Embryonic facial prominence (tissue), 1 donor: ENCODE results near the gene HOXA7.

Experiments
- DNase-seq: peaks from one replicate; pipeline ENCODE4 v3.0.0-alpha.2; 2016; ENCODE audit errors: extremely low spot score

Gene HOXA7

DNA sequence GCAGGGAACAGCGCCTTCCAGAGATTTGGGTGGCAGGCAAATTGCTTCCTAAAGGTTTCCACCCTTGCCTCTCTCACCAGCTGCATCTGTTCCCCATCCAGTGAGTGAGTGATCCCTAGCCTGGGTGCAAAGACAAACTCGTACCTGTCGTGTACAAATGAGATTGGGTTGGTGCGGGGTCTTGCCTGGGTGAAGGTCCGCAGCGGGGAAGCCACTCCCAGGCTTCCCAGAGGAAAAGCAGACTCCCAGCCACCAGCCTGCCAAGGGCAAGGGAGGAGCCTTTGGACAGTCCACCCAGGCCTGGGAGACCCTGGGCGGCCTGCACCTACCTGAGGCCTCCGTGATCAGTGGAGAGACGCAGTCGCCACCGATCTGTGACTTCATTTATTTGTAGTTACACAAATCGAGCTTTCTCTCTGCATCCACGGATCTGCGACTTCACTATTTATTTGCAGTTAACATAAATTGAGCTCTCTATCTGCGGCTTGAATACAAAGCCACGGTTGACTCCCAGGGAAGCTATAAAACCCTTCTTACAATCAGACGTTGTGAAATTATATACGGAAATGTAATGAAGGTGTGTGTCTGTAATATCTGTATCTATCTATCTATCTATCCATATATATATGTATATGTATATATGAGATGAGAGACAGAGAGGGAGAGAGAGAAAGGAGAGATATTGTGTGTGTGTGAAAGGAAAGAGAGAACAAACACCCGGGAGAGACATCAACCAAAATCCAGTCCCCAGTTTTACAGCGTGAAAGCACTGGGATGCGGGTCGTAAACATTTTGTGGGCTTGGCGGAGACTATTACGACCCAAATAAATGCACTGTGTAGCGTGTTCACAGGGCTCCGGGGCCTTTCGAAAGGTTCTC is 3.0 kb upstream of the HOXA7 start:
- DNase-seq: no peak

DNA sequence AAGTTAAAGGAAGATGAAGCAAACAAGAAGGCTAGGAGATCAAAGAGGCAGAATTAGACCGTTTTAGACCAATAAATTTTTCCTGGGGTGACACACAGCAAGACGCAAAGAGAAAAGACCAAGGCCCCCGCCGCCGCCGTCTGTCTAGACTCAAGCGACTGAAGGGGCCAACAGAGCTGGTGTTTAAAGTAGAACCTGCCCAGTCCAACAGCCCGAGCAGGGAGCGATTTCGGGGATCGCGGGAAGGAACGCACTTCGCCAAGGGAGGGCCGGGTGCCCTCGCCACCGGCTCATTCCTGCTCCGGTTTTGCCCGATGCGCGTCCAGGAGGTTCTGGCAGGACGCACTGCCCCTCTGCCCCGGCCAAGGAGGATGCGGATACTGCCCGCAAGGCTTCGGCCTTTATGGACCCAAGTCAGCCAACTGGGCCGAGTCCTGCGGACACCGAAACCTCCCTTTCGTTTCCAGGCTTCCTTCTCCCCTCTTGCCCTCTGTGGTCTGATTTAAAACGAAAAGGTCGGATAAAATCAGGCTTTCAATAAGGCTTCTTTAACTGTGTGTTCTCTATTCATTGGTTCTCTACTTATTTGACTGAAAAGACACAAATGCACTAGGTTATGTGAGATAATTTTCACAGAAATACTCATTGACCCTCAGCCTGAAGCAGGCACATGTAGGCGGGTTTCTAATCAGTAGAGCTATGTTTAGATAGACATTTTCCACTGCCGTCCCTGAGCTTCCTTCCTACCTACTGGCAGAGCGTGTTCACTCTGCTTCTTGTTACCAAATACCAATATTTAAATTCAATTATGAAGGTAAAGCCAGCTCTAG is 2.2 kb upstream of the HOXA7 start:
- DNase-seq: no peak

DNA sequence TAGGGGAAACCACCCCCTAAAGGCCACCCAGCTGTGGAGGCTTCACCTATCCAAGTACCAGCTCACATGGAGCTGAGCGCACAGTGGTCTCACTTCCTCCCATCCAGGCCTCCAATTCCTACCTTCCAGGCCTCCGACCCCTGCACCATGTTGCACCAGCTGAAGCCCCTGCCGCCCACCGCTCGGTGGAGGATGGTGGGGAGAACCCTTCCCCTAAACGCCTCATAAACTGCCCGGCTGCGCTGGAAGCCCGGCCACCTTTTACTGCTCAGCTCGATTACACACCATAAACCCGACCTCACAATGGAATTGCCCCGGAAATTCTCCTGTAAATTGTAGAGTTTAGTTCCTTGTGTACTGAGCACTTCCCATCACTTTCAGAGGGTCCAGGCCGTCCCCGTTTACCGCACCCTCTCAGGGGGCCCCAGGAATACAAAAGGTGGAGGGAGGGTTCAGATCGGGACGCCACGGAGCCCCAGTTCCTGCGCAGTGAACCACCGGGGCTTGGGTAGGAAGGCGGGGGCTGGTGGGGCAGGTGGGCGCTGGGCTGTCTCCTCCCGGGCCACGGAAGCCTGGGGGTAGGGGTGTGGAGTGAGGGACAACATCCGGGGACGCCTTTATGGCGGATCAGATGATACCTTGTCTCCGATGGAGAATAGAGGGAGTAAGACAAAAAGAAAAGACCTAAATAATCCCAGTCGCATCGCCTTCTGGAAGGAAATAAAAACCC is 1.4 kb upstream of the HOXA7 start:
- DNase-seq: no peak

DNA sequence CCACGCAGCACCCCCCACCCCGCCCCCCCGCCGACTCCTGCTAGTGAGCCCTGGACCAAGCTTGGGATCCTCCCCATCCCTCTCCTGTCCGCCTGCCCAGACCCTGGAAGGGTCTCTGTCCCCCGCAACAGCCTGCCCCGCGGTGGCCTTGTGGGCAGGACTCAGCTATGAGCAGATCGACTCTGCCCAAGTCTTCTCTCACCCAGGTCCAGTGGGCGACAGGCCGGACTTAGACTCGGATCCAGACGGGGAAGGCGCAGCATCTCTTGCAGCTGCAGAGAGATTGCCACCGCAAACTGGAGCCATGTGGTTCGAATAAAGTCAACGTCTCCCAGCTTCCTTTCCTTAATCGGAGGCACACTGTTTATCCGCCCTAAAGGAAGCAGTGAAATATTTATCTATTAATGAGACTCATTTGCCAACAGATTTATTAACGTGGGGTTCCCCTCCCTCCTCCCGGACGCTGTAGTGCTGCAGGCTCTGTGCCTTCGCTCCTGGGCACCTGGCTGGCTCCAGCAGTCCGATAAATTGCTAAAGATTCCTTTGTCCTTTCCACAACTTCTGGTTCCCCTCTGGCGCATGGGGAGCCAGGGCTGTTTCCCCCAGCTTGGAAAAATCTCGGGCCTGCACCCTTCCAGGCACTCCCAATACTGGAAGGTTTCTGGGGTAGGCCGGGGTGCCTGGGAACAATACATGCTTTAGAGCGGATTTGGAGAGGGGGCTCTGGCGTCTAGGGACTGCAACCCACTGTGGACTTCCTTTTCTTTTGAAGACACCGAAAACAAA is 634 bp upstream of the HOXA7 start:
- DNase-seq: no peak

DNA sequence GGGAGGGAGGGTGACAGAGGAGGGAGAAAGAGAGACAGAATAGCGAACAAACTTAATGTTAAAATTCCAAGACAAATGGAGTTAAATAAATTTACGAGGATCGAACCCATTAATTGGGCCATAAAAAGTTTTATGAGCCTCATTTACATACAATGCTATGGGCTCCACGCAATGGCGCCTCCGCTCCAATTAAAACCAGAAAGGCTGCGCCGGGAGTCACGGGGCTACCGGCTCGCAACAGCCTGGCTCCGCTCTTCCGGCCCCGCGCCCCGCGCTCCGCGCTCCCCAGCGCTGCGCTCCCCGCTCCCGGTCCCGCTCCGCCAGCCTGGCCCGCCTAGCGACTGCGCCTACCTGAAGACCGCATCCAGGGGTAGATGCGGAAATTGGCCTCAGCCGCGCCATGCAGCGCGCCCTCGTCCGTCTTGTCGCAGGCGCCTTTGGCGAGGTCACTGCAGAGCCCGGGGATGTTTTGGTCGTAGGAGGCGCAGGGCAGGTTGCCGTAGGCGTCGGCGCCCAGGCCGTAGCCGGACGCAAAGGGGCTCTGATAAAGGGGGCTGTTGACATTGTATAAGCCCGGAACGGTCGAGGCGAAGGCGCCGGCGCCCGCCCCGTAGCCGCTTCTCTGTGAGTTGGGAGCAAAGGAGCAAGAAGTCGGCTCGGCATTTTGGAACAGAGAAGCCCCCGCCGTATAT is 513 bp downstream of the HOXA7 start:
- DNase-seq: no peak

DNA sequence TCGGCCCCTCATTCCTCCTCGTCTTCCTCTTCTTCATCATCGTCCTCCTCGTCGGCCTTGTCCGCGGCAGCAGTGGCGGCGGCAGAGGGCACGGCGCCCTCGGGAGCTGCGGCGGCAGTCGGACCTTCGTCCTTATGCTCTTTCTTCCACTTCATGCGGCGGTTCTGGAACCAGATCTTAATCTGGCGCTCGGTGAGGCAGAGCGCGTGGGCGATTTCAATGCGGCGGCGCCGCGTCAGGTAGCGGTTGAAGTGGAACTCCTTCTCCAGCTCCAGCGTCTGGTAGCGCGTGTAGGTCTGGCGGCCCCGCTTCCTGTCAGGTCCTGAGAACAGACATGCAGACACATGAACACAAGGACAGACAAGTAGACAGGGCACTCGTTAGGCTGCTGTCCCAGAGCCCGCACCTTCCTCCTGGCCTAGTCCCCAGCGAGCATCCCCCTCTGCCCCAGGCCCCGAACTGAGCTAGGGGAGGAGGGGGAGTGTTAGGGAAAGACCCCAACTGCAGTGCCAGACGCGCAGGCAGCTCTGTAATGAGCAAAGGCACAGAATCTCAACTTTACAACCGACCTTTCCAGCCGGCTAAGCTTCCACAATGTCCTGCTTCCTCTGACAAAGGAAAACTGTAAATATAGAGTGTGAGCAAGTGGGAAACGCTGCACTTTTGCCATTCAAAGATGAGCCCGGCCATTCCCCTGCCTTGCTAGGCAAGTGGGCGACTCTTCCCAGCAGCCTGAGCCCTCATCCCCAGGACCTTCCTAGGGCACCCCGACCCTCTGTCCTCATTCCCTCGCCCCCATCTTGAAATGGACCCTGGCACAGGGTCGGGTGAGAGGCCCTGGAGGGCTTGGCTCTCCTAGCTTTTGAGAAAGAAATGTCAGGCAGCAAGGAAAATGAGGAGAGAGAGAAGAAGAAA is 1.3 kb downstream of the HOXA7 start:
- DNase-seq: no peak

DNA sequence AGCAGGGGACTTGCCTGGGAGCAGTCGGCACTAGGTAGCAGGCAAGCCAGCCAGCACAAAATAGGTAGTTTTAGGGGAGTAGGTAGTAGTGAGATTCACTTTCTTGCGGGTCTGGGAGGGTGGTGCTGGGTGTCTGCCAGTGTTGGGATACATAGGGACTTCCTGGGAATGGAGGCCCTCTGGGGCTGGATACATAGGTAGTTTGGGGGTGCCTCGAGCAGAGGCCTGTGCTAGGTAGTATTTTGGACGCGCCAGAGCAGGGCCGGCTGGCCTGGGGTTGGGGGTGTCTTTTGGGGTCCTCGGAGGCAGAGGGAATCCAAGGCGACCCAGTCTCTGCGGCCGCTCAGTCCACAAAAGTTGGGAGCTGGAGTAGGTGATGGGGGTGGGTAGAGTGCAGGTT is 2.1 kb downstream of the HOXA7 start:
- DNase-seq: no peak

DNA sequence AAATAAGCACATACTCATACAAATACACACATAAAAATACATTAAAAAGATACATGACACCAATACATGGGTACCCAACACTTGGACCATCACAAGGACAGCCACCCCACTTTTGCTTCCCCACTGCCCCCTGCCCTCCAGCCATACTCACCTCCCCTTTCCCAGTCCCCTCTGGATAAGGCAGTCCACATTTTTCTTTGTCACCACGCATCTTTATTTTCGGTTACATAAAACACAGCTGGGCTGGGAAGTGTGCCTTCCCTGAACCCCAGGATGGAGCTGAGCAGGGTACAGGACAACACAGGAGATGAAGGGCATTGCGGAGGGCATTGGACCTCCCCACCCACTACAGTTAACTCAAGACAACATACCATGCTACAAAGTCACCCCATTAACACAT is 2.9 kb downstream of the HOXA7 start:
- no peak for DNase-seq

DNA sequence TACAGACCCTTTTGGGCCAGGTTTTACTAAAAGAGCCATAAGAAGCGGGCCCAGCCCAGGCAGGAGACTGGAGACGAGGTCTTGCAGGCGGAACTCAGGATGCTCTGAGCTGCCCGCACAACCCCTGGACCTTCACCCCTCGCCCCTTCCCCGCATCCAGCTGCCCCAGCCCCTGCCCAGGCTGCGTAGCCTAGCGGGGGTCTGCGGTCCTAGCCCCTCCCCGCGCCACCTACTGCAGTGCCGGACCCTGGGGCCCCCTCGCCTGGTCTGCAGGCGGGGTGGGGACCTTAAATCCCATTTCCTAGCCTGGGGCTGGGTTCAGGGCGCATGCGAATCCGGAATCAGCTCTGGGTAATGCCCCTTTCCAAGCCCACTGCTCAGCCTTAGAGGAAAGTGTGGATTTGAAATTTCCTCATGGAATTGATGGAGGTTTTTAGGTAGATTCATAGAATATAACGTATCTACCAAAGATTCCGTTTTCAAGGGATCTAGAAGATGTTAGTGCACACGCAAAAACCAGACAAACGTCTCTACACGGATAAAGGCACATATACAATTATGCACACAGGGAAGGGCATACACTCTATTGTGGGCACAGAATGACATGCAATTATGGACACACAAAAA is 3.5 kb downstream of the HOXA7 start:
- no peak for DNase-seq

DNA sequence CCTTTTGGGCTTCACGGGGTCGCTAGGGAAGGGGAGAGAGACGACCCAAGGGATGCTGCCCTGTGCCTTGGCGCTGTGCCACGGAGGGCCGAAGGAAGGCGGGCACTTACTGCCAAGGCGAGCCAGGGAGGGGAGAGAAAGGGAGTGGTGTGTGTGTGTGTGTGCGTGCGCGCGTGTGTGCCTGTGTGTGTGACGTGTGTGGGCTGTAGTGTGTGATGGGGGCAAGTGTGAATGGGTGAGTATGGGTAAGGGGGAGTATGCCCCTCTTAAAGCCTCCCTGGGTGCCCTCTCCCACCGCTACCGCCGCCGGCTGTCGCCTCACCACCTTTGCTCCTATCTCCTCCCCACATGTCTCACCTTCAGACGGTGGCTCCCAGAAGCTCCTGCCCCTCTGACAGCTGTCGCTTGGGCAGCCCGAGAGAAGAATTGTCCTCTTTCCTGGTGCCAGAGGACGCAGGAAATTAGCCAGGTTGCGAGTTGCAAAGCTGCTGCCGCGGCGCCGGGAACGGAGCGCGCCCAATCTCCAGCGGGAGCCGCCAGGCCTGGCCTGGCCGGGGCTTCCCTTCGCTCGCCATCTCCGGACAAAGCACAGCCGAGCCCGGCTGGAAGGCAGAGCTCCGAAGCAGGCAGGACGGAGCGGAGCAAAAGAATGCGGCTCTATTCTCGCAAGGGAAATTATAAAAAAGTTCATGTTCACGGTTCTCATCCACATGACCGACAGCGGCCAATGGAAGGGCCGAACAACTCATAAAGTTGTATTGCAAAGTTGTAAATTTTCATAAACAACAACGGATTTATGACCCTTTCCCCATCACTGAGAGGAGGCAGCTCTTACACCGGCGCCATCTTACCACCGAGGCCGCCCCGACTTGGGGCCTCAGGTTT is 4.3 kb downstream of the HOXA7 start, which contains the start of gene HOXA3:
Gene HOXA3 (minus strand): TSS at position 653 of the 885 bp plus-strand sequence. CDS start 41,943 bp downstream, outside the sequence.
- no peak for DNase-seq

DNA sequence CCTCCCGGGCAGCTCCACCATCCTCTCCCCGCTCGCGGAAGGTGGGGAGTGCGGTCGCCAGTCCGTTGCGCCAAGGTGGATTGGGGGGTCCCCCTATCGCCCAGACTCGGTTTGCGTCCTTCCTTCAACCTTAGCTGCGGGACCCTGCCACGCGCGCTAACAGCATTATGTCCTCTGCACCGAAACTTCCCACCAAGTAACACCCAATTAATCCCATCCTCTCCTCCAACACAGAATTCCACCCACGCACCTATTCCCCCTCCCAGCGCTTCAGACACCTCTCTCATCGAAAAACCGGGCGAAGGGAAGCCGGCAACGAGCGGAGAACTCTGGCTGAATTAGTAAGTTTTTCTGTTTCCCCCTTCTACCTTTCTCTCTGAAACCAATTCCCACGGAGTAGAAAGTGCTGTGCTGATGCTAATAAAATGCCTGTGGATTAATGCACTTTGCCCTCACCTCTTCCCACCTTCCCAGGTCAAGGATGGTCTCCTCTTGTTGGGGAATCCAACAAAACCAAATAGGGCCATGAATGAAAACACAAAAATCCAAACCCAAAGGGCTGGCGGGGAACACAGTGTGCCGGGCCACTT is 5.0 kb downstream of the HOXA7 start:
- DNase-seq: no peak

DNA sequence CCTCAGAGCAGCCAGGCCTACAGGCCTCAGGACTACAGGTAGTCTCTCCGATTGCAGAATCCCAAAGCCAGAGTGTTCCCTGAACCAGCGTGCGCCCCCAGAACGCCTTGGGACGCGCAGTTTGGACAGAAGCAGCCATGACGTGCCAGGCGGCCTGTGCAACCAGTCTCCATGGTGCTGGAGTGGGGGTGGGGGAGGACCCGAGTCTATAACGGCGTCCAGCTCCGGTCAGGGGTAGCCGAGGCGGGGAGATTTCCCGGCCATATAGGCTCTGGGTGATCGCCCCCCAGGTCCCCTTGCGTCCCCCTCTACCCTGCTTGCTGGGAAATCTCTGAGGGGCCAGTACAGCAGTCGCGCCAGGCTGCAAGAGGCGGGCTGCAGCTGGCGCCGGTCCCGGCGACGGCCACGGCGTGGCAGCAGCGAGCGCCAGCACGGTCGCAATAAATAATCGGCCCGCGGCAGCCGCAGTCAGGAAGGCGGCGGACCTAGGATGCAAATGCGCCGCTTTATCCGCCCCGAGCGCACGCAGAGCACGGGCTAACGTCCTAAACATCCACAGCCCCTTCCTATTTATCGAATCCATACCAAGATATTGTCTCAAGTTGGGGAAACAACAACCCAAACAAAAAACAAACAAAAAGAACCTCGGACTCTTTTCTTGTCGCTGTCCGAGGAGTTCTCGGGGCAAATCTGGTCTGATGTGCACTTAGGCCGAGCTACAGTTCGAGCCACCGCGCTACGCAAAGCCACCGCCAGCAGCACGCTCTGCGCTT is 5.7 kb downstream of the HOXA7 start:
- no peak for DNase-seq

DNA sequence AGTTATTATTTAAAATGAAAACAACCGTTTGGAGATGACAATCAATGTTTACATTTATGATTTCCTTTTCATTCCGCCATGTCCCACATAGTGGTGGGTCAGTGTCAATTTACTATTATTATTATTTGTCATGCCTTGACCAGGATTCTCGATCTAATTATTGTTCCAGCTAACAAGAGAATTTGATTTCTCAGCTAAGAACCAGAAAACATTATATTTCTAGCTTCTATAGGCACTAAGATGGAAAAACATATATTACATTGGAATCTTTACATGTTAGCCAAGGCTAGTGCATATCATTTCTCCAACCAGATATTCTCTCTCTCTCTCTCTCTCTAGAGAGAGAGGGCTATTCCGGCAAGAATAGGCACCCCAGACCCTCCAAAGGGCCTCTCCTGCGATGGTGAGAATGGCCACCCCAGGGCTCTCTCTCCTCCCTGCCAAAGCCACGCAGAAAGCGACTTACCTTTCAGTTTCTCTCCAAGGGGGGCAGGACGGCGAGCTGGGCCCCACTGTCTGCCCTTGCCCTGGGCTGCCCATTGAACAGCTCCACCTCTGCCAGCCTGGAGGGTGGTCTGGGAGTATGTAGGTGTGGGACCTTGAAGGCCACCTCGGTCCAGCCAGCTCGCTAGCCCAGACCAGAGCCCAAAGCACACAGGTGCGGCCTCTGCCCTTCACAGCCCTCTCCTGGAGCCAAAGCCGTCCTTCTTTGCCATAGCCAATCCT is 6.5 kb downstream of the HOXA7 start:
- DNase-seq: no peak

DNA sequence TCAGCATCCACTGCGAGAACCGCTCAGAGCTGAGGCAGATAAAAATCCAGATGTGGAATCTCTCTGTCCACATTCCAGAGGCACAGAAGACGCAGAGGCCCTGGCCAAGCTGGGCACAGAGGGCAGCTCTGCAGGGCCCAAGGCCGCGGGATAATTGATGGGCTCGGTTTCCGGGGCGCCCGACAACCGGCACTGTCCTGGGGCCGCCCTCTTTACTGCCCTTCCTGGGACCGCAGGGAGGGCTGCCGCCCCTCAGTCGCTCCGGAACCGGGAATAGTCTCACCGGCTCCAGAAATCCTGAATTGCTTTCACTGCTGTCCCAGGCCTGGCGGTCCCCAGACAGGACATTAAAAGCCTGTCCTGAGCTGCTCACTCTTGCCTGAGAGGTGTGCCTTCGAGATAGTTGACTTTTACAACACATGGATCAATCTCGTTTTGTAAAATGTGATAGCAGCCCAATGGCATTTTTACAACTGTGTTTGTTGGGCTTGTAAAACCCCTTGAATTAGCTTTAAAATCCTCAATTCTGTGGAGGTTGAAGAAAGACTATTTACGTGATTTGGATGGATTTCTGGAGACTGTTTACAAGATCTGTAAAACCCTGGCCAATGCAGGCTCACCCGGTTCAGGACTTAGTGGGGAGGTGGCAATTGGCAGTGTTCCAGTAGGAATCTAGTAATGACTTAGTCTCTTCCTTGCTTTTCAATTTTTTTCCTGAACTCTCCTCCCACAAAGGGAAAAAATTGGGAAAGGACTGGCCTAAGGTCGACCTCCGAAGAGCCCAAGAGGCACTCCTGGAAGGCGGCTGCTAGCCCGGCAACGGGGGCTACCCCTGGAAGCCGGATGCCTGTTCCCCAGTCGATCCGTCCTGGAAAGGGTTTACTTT is 7.5 kb downstream of the HOXA7 start:
- DNase-seq: no peak

DNA sequence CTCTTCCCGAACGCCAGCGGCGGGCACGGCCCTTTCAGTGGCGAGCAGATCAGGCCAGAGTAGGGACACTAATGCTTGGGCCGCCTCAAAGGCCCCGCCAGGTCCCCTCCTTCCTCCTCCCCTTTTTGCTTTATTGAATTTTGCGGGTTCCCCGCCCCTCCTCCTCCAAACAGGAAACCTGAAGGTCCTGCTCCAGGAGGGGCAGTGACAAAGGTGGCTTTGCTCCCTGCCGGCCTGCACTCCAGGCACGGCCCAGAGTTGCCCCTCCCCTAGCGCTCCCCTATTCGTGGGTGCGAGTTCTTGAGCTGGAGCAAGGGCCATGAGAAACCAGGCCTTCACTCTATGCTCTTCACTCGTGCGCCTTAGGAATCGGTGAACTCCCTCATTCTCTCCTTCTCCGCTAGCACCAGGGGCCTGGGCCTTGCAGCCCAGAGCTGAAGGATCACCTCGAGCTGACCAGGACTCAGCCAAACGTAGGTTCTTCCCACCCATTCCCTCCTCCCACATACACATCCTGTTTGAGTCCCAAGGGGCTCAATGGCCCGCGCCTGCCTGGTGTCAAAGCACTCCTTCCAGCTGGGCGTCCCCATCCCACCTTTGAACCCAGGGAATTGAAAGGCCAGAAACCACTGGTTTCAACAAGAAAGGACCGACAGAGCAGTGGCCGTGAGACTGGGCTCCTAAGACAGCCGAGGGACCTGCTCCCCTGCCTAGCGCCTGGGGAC is 8.3 kb downstream of the HOXA7 start:
- DNase-seq: no peak
